GM18861 (cell line): Measurements from ENCODE around the gene KIAA1958.
"Not testable (repeated sequence)": the region's sequence is repeated elsewhere in the genome, so short reads cannot be mapped to it uniquely, and the experiment has no call there.

Experiments
- ATAC-seq: cut with Tn5 transposase; IDR thresholded peaks from one replicate; pipeline ENCODE4 v1.9.1; 2021; ENCODE audit not compliant: unreplicated experiment

KIAA1958 gene

GRCh38 chr9:112554516-112554915, 67.9 kb downstream of the KIAA1958 start:
- ATAC-seq: no peak

DNA sequence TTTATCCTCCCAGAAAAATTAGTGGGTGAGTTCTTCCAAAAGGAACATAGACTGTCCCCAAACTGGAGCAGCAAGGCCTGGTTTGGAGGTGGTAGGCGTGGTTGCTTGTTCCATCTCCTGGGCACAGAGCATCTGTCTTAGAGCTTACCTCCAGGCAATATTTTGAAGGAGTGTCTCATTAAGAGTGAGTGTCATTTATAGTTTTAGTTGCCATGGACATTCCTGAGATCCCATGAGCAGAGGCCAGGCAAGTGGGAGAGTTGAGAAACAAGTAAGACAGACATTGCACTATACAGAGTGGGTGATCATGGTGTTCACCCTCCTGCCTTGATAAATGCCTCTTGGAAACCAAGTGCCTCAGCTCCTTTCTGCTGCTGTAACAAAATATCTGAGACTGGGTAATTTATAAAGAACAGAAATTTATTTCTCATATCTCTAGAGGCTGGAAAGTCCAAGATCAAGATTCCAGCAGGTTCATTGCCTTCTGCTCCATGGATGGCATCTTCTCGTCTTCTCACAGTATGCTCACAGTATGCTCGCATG, 68.5 kb downstream of the KIAA1958 start:
- ATAC-seq: no peak

GRCh38 chr9:112555844-112556482, 69.3 kb downstream of the KIAA1958 start:
- ATAC-seq: no peak

DNA sequence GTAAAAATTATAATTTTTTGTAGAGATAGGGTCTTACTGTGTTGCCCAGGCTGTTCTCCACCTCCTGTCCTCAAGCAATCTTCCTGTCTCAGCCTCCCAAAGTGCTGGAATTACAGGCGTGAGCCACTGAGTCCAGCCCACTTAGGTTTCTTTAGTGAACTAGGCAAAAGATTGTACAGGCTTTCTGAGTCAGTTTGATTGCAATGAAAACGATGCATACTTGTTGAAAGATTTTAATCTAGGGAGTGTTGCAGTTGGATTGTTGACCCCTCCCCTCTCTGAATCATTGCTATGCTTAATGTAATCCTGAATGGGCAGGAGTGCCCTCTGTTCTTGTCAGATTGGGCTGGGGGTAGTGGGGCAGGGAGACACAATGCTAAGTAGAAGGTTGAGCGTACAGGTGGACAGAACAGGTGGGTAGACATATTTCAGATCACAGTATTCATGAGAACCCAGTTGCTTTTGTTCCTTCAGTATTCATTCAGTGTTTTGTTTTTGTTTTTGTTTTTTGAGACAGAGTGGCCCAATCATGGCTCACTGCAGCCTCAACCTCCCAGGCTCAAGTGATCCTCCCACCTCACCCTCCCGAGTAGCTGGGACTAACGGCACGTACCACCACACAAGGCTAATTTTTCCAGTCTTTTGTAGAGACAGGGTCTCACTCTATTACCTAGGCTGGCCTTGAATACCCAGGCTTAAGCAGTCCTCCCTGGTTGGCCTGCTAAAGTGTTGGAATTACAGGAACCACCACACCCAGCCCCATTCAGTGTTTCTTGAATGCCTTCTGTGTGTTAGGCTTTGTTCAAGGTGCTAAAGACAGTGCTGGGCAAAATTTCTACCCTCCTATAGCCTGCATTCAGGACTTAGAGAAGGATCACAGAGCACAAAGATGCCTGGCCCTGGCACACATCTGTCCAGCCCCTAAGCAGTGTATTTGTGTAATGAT, 70.1 kb downstream of the KIAA1958 start:
- ATAC-seq: no peak

DNA sequence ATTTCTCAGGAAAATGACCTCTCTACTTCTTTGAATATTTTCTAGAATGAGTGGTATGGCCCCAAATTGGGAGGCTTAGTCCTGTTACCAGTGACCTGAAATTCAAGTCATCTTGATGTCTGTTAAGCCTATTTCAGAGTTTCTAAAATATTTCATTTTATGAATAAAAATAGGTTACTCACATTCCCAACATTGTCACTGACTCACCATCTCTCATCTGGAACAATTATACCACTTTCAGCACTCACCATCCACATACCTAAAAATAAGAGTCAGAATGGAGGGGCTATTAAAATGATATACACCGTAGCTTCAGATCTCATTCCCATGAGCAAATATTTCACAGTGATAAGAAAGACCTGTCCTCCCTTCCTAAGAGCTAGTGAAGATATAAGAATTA, 71.8 kb downstream of the KIAA1958 start:
- ATAC-seq: no peak

GRCh38 chr9:112558978-112559377, 72.4 kb downstream of the KIAA1958 start:
- no peak for ATAC-seq

DNA sequence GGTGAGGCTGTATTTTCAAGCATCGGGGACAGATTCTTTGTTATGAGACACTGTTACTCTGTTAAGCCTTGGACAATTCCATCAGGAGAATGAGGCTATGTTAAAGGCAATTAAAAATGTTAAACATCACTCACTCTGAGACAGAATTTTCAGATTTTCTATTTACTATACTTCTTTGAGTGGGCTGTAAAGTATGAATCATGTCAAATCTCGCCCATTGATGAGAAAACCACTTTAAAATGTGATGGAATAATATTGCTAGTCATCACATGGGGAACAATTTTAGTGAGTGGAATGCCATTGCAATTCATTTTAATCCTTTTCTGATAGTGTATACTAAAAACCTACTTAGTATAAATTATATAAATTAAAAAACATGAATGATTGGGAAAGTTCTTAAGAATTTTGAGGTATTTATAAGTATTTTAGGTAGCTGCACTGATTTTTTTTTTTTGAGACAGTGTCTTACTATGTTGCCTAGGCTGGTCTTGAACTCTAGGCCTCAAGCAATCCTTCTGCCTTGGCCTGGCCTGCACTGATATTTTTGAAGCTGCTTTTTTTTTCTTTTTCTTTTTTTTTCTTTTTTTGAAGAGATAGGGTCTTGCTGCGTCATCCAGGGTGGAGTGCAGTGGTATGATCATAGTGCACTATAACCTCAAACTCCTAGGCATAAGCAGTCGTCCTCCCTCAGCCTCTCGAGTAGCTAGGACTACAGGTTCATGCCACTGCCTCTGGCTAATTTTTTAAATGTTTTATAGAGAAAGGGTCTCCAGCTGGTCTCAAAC, 73.2 kb downstream of the KIAA1958 start:
- no peak for ATAC-seq

DNA sequence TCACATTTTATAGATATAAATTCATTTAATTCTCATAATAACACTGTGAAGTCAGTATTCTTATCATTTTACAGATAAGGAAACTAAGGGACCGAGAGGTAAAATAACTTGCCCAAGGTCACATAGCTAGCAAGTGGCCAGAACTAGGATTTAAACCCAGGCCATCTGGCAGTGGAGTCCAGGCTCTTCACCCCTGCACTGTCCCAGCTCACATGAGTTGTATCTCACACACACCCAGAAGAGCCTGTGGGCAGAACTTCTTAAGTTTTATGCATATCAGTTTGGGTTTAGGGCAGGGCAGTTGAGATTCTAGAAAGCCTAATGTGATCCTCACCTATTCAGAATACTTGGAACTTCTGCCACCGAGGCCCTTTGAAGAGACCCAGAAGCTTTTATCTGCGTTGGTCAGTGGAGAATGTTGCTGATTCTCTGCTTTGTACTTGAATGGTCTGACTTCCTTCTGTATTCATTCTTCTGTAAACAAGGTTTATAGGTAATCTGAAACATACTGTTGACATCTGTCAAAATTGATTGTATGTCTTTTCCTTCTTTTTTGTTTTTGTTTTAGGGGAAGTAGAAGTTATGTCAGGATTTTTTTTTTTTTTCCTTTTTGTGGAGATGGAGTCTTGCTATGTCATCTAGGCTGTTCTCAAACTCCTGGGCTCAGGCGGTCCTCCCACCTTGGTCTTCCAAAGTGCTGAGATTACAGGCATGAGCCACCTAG, 75.8 kb downstream of the KIAA1958 start:
- no peak for ATAC-seq

GRCh38 chr9:112569186-112569585, 82.6 kb downstream of the KIAA1958 start:
- no peak for ATAC-seq

DNA sequence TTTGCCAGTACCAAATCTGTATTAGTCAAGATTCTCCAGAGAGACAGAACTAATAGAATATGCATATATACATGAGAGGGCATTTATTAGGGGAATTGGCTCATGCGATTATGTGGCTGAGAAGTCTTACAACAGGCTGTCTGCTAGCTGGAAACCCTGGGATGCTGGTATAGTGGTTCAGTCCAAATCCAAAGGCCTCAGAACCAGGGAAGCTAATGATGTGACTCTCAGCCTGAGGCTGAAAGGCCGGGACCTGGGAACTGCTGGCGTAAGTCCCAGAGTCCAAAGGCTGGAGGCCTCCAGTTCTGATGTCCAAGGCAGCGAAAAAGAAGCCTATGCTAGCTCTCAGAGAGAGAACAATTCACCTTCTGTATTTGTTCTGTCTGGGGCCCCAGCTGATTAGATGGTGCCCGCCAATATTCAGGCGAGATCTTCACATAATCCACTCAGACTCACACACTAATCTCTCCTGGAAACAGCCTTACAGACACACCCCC, 84.1 kb downstream of the KIAA1958 start:
- no peak for ATAC-seq

GRCh38 chr9:112571624-112572355, 85.2 kb downstream of the KIAA1958 start:
- ATAC-seq: no peak

DNA sequence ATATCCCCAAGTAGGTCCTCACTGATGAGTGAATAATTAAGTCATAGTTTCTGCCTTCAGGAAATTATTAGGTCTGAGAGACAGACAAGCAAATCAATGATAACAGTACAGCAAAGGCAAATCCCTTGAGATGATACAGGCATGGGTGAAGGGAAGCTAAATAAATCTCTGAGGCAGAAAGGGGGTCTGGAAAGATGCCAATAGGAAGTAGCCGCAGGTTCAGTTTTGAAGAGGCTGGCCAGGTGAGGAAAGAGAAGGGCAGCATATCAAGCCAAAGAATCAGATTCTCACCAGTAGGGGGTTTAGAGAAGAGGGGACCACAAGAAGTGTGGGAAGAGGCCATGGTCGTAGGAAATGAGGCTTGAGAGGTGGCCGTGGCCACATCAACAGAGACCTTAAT, 85.8 kb downstream of the KIAA1958 start:
- ATAC-seq: no peak

DNA sequence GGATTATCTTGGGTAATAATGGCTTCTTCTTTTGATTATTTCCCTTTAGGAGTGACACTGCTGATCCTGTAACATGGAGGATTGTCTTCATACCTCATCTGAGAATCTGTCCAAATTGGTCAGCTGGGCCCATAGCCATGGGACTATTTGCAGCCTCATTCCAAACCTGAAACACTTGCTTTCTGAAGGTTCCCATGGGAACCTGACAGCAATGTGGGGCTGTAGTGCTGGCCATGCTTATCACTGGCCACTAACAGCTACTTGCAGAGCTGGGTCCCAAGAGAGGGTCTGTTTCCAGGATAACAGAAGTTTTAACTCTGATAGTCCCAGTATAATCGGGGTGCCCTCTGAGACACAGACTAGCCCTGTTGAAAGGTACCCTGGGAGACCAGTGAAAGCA, 87.4 kb downstream of the KIAA1958 start:
- no peak for ATAC-seq

GRCh38 chr9:112575107-112575506, 88.5 kb downstream of the KIAA1958 start:
- no peak for ATAC-seq

GRCh38 chr9:112581469-112582176, 95.0 kb downstream of the KIAA1958 start:
- ATAC-seq: no peak

DNA sequence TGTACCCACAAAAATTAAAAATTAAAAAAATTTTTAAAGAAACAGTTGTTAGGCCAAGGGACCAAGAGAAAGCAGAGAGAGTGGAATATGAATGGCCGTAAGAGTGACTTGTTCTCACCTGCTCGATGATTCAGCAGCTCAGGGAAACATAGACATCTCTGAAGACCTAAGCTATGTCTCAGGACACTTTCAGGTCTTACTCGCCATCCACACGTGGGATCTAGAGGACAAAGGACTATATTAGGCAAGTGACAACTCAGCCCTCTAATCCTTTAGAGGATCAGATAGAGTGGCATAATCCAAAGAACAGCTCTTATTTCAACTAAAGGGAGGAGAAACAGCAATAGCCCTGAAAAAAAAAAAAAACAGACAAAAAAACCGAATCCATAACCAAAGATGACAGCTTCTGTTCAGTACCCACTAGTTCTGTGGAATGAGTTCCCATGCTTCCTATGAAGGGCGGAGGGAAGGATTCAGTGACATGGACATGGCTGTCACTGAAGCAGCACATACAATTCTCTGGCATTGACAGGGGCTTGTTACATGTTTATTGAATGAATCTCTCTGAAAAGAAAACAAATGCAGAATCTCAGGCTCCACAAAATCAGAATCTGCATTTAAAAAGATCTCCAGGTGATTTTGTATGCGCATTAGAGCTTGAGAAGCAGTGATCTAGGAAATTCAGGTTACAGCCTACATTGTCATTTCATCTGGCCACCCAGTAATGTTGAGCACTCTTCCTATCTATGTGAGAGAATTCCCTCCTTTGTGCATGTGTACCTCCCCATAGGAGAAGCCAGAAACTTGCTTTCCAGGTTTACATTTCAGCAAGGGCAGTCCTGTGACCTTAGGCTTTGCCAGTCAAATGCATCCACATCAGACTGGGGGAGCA, 96.0 kb downstream of the KIAA1958 start:
- no peak for ATAC-seq

- ATAC-seq: no peak
Measured at GRCh38 chr9:112586599-112587155, 100.0 kb downstream of the KIAA1958 start.

DNA sequence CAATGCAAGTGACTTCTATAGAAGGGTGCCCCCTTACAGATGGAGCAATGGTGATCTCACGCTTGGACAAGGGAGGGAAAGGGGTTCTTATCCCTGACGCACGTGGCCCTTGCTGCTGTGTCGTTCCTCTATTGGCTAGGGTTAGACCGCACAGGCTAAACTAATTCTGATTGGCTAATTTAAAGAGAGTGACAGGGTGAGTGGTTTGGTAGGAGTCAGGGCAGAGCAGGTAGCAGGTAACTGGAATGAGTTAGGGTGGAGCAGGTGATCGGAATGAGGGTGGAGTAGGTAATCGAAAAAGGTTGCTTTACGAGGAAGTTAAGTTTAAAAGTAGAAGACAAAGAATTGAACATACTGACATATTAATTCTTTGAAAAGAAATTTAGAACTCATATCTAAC, 105.2 kb downstream of the KIAA1958 start:
- ATAC-seq: not testable (repeated sequence)
